GM20000 (cell line): ENCODE data around the gene SIGLEC6.

Experiments
- DNase-seq: peaks from one replicate; pipeline ENCODE4 v3.0.0; 2012; ENCODE audit warnings: low spot score
- CTCF ChIP-seq: IDR thresholded peaks from 2 replicates; pipeline ENCODE4 v1.5.1; 2012; ENCODE audit warnings: mild to moderate bottlenecking, control low read depth; ENCODE audit errors: extremely low read depth, missing control alignments

Gene SIGLEC6

GRCh38 chr19:51485960-51486660 is 45.4 kb downstream of the SIGLEC6 start:
- DNase-seq, result no peak
- TF ChIP-seq CTCF, result no peak

- no peak for TF ChIP-seq CTCF
- no peak for DNase-seq
These were observed 50.9 kb downstream of the SIGLEC6 start for GRCh38 chr19:51480590-51480989.

- no peak for DNase-seq
- TF ChIP-seq CTCF, result no peak
These were observed 51.7 kb downstream of the SIGLEC6 start for GRCh38 chr19:51479531-51480331.

GRCh38 chr19:51478381-51479234 is 52.9 kb downstream of the SIGLEC6 start, which contains the start of gene CEACAM18:
TSS of gene CEACAM18 (plus strand) at chr19:51478539.
- TF ChIP-seq CTCF, result no peak

GRCh38 chr19:51477344-51477743 is 54.1 kb downstream of the SIGLEC6 start:
- no peak for DNase-seq
- TF ChIP-seq CTCF, result no peak

More at GRCh38 chr19:51478381-51479234, 52.9 kb downstream of the SIGLEC6 start, which contains the start of gene CEACAM18:
- no peak for DNase-seq

GRCh38 chr19:51476164-51476563 is 55.3 kb downstream of the SIGLEC6 start:
- no peak for TF ChIP-seq CTCF
- DNase-seq, result no peak
